H9 (cell line): ENCODE results near the gene SMYD4. TPM values are rescaled to one million over a fixed set of nuclear protein-coding genes. Genes with fewer than 3 reads are reported as not detected.

Experiments
- DNase-seq: peaks from one replicate; pipeline ENCODE4 v3.0.0-alpha.2; 2017
- H2AFZ ChIP-seq: one replicate; pipeline ENCODE4 v1.6.1; 2013; ENCODE audit warnings: mild to moderate bottlenecking, low read length, control low read depth, moderate library complexity
- H2AK5ac ChIP-seq: 2 replicates; pipeline ENCODE4 v1.6.1; 2013; ENCODE audit warnings: low read length, control low read depth, mixed read lengths; ENCODE audit not compliant: insufficient read length
- H2BK120ac ChIP-seq: one replicate; pipeline ENCODE4 v1.6.1; 2013; ENCODE audit warnings: low read depth, mild to moderate bottlenecking, low read length, control low read depth, inconsistent platforms; ENCODE audit not compliant: poor library complexity, severe bottlenecking
- H2BK12ac ChIP-seq: 2 replicates; pipeline ENCODE4 v1.6.1; 2013; ENCODE audit warnings: low read length, control low read depth, mixed read lengths, low read depth; ENCODE audit not compliant: insufficient read length
- H2BK15ac ChIP-seq: 2 replicates; pipeline ENCODE4 v1.6.1; 2013; ENCODE audit warnings: low read depth, low read length, control low read depth
- H2BK20ac ChIP-seq: one replicate; pipeline ENCODE4 v1.6.1; 2013; ENCODE audit warnings: low read depth, mild to moderate bottlenecking, low read length, control low read depth, inconsistent platforms; ENCODE audit not compliant: poor library complexity, severe bottlenecking
- H2BK5ac ChIP-seq: 2 replicates; pipeline ENCODE4 v1.6.1; 2013; ENCODE audit warnings: low read length, control low read depth, mixed read lengths; ENCODE audit not compliant: insufficient read length
- H3K14ac ChIP-seq: 2 replicates; pipeline ENCODE4 v1.6.1; 2013; ENCODE audit warnings: low read length, control low read depth; ENCODE audit not compliant: insufficient read depth
- H3K18ac ChIP-seq: 2 replicates; pipeline ENCODE4 v1.6.1; 2013; ENCODE audit warnings: low read depth, mild to moderate bottlenecking, mixed read lengths, low read length, control low read depth; ENCODE audit not compliant: insufficient read length
- H3K23ac ChIP-seq: 2 replicates; pipeline ENCODE4 v1.6.1; 2013; ENCODE audit warnings: low read length, control low read depth, mixed read lengths, low read depth; ENCODE audit not compliant: insufficient read length
- H3K23me2 ChIP-seq: 2 replicates; pipeline ENCODE4 v1.6.1; 2013; ENCODE audit warnings: low read depth, mild to moderate bottlenecking, mixed read lengths, low read length, control low read depth; ENCODE audit not compliant: insufficient read length, poor library complexity, severe bottlenecking
- H3K27ac ChIP-seq: 2 replicates; pipeline ENCODE4 v1.5.1; 2013; ENCODE audit warnings: low read length, control low read depth, mixed read lengths, low read depth; ENCODE audit not compliant: insufficient read length
- H3K27me3 ChIP-seq: 2 replicates; pipeline ENCODE4 v1.6.1; 2013; ENCODE audit warnings: low read length, control low read depth, inconsistent platforms; ENCODE audit not compliant: insufficient read depth
- H3K4ac ChIP-seq: 2 replicates; pipeline ENCODE4 v1.6.1; 2013; ENCODE audit warnings: low read depth, mild to moderate bottlenecking, control low read depth, inconsistent platforms, low read length, moderate library complexity
- H3K4me1 ChIP-seq: 2 replicates; pipeline ENCODE4 v1.6.1; 2013; ENCODE audit warnings: low read length, control low read depth, inconsistent platforms; ENCODE audit not compliant: insufficient read depth
- H3K4me2 ChIP-seq: 2 replicates; pipeline ENCODE4 v1.6.1; 2013; ENCODE audit warnings: low read length, control low read depth, mixed read lengths; ENCODE audit not compliant: insufficient read length, insufficient read depth
- H3K56ac ChIP-seq: 2 replicates; pipeline ENCODE4 v1.6.1; 2013; ENCODE audit warnings: low read depth, mild to moderate bottlenecking, mixed read lengths, low read length, control low read depth; ENCODE audit not compliant: insufficient read length
- H3K79me1 ChIP-seq: 2 replicates; pipeline ENCODE4 v1.6.1; 2013; ENCODE audit warnings: low read depth, mild to moderate bottlenecking, moderate library complexity, low read length, control low read depth, inconsistent platforms; ENCODE audit not compliant: insufficient read depth, poor library complexity, severe bottlenecking
- H3K79me2 ChIP-seq: 2 replicates; pipeline ENCODE4 v1.6.1; 2013; ENCODE audit warnings: low read length, control low read depth, inconsistent platforms; ENCODE audit not compliant: insufficient read depth
- H3K9ac ChIP-seq: 2 replicates; pipeline ENCODE4 v1.6.1; 2013; ENCODE audit warnings: low read length, control low read depth, mixed read lengths; ENCODE audit not compliant: insufficient read length; ENCODE audit errors: extremely low read depth
- H3K9me3 ChIP-seq: one replicate; pipeline ENCODE4 v1.6.1; 2013; ENCODE audit warnings: low read depth, low read length, inconsistent platforms; ENCODE audit not compliant: control insufficient read depth
- H3T11ph ChIP-seq: one replicate; pipeline ENCODE4 v1.6.1; 2013; ENCODE audit warnings: mild to moderate bottlenecking, low read length, control low read depth, inconsistent platforms
- H4K20me1 ChIP-seq: one replicate; pipeline ENCODE4 v1.6.1; 2013; ENCODE audit not compliant: control insufficient read depth, insufficient read length, insufficient read depth
- H4K5ac ChIP-seq: 2 replicates; pipeline ENCODE4 v1.6.1; 2013; ENCODE audit warnings: low read depth, mild to moderate bottlenecking, mixed read lengths, low read length, control low read depth; ENCODE audit not compliant: insufficient read length
- H4K8ac ChIP-seq: replicated peaks from 2 replicates; pipeline ENCODE4 v1.6.1; 2013; ENCODE audit warnings: low read length, control low read depth, mixed read lengths, low read depth; ENCODE audit not compliant: insufficient read length
- H4K91ac ChIP-seq: 2 replicates; pipeline ENCODE4 v1.6.1; 2013; ENCODE audit warnings: low read depth, mild to moderate bottlenecking, moderate library complexity, mixed read lengths, low read length, control low read depth; ENCODE audit not compliant: insufficient read length
- H3K27ac Mint-ChIP-seq, 3 experiments: 2 replicates in 2 of 3; 3 replicates in 1 of 3; pipeline ENCODE4 v1.8.0; 2020 to 2021; ENCODE audit warnings: mixed read lengths in 3 of 3, mild to moderate bottlenecking in 1 of 3, moderate library complexity in 1 of 3
- H3K27me3 Mint-ChIP-seq: 2 replicates; pipeline ENCODE4 v1.8.0; 2021; ENCODE audit warnings: low read depth, mild to moderate bottlenecking, moderate library complexity, mixed read lengths
- H3K36me3 Mint-ChIP-seq, 3 experiments: 2 replicates in 2 of 3; 3 replicates in 1 of 3; pipeline ENCODE4 v1.8.0; 2020 to 2021; ENCODE audit warnings: low read depth in 3 of 3, mixed read lengths in 3 of 3; ENCODE audit not compliant: insufficient read depth in 1 of 3
- H3K4me1 Mint-ChIP-seq, 2 experiments: 2 replicates each; pipeline ENCODE4 v1.8.0; 2020; ENCODE audit warnings: mixed read lengths in 2 of 2
- H3K4me3 Mint-ChIP-seq, 2 experiments: 2 replicates in 1 of 2; 3 replicates in 1 of 2; pipeline ENCODE4 v1.8.0; 2020 to 2021; ENCODE audit warnings: mild to moderate bottlenecking in 2 of 2, mixed read lengths in 2 of 2, moderate library complexity in 1 of 2
- H3K9me3 Mint-ChIP-seq, 2 experiments: 2 replicates in 1 of 2; 3 replicates in 1 of 2; pipeline ENCODE4 v1.8.0; 2020; ENCODE audit warnings: mild to moderate bottlenecking in 2 of 2, mixed read lengths in 2 of 2, moderate library complexity in 1 of 2
- CTCF ChIP-seq: fragments of 200-600 bp; sonication (generic); conservative IDR thresholded peaks from 3 replicates; pipeline ENCODE4 v1.8.0; 2021; ENCODE audit warnings: antibody characterized with exemption, mild to moderate bottlenecking
- WGBS: extraction: QIAGEN DNeasy Blood & Tissue Kit; methylation state at CpG from one replicate; pipeline ENCODE4 v1.1.7; 2013; ENCODE audit warnings: missing lambda C conversion rate, low lambda C conversion rate, mixed read lengths; ENCODE audit not compliant: insufficient read length; ENCODE audit errors: extremely low coverage; 5-methylcytosine and 5-hydroxymethylcytosine counted together
- total RNA-seq: library from RNA; stranded (reverse); gene quantifications from 2 replicates; pipeline ENCODE4 v1.2.1, GENCODE V29; 2021

The SMYD4 gene
- total RNA-seq, 1 experiment from 2014 or later = 28.8 TPM

- H3K27ac Mint-ChIP-seq = no peak overlapping the region
- no peak overlapping the region for H2BK12ac ChIP-seq
- no peaks in the 10 kb centered on the region for H3K9me3 ChIP-seq
- no peak overlapping the region for H3K14ac ChIP-seq
- H3K4me1 Mint-ChIP-seq = no peaks in the 10 kb centered on the region
- H3K4me1 ChIP-seq = no peaks in the 10 kb centered on the region
- no peak overlapping the region for H3K4me3 Mint-ChIP-seq
- no peak overlapping the region for H2BK15ac ChIP-seq
- H3K56ac ChIP-seq = no peak overlapping the region
- H2AFZ ChIP-seq = no peak overlapping the region
- H3K4ac ChIP-seq = no peak overlapping the region
- TF ChIP-seq CTCF = no peak
- H4K5ac ChIP-seq = no peak overlapping the region
- H3K79me2 ChIP-seq = no peaks in the 10 kb centered on the region
- H3K18ac ChIP-seq = no peak overlapping the region
- no peak overlapping the region for H3T11ph ChIP-seq
- H3K27me3 Mint-ChIP-seq = no peaks in the 10 kb centered on the region
- no peak overlapping the region for H3K23ac ChIP-seq
- no peak overlapping the region for H3K4me2 ChIP-seq
- H2BK120ac ChIP-seq = no peak overlapping the region
- DNase-seq = no peak
- H3K27ac ChIP-seq = no peak overlapping the region
- peaks cover 12 to 68% (median 42%) of the 10 kb centered on the region in 3 experiments; a peak in 6 of 7 replicates for H3K36me3 Mint-ChIP-seq
- no peak overlapping the region for H2BK5ac ChIP-seq
- no peaks in the 10 kb centered on the region for H4K20me1 ChIP-seq
- no CpG with 5 or more reads among the region's 4 CpGs for WGBS
- no peaks in the 10 kb centered on the region for H3K27me3 ChIP-seq
- no peak overlapping the region for H4K91ac ChIP-seq
- no peak overlapping the region for H4K8ac ChIP-seq
- no peaks in the 10 kb centered on the region for H3K9me3 Mint-ChIP-seq
- H3K9ac ChIP-seq = no peak overlapping the region
- no peak overlapping the region for H2AK5ac ChIP-seq
- no peaks in the 10 kb centered on the region for H3K79me1 ChIP-seq
- H2BK20ac ChIP-seq = no peak overlapping the region
- no peaks in the 10 kb centered on the region for H3K23me2 ChIP-seq
Observed at GRCh38 chr17:1800712-1801111, 29.0 kb downstream of the SMYD4 start.
